Stimulated activated CD4-positive, alpha-beta T cell treated with anti-CD3 and anti-CD28 coated beads, Interleukin-15, amount 100 ng/mL, for 24 hours (primary cell): ENCODE measurements around the gene ANKS1A.
"Not testable (repeated sequence)": the region's sequence is repeated elsewhere in the genome, so short reads cannot be mapped to it uniquely, and the experiment has no call there.

Experiments
- DNase-seq: peaks from one replicate; pipeline ENCODE4 v3.0.0-alpha.2; 2020

The ANKS1A gene

GRCh38 chr6:34888874-34889555, at the start of gene ANKS1A:
Gene ANKS1A (plus strand): TSS chr6:34889255. CDS start chr6:34889403, 148 bp downstream.
- DNase-seq = peak; percentile 92

- no peak for DNase-seq
Observed at GRCh38 chr6:34839666-34840352, 49.2 kb upstream of the ANKS1A start.

- not testable (repeated sequence) for DNase-seq
Observed at GRCh38 chr6:34849066-34849465, 40.0 kb upstream of the ANKS1A start.

- DNase-seq = no peak
Observed at GRCh38 chr6:34851361-34851760, 37.7 kb upstream of the ANKS1A start.

GRCh38 chr6:34852406-34853085, 36.5 kb upstream of the ANKS1A start:
- DNase-seq = no peak

- no peak for DNase-seq
Observed at GRCh38 chr6:34855463-34855862, 33.6 kb upstream of the ANKS1A start.

- DNase-seq = no peak
Observed at GRCh38 chr6:34858681-34859080, 30.4 kb upstream of the ANKS1A start.

GRCh38 chr6:34859951-34860350, 29.1 kb upstream of the ANKS1A start:
- no peak for DNase-seq

GRCh38 chr6:34860776-34861175, 28.3 kb upstream of the ANKS1A start:
- DNase-seq = no peak

GRCh38 chr6:34864007-34864406, 25.0 kb upstream of the ANKS1A start:
- no peak for DNase-seq

- DNase-seq = no peak
Observed at GRCh38 chr6:34865107-34865506, 23.9 kb upstream of the ANKS1A start.

GRCh38 chr6:34866509-34866908, 22.5 kb upstream of the ANKS1A start:
- no peak for DNase-seq

GRCh38 chr6:34867484-34867883, 21.6 kb upstream of the ANKS1A start:
- no peak for DNase-seq

GRCh38 chr6:34871853-34872252, 17.2 kb upstream of the ANKS1A start:
- no peak for DNase-seq

- no peak for DNase-seq
Observed at GRCh38 chr6:34872332-34872731, 16.7 kb upstream of the ANKS1A start.

GRCh38 chr6:34875292-34876213, 13.5 kb upstream of the ANKS1A start:
- no peak for DNase-seq

GRCh38 chr6:34876472-34876871, 12.6 kb upstream of the ANKS1A start:
- no peak for DNase-seq

- DNase-seq = no peak
Observed at GRCh38 chr6:34877259-34877658, 11.8 kb upstream of the ANKS1A start.

GRCh38 chr6:34877869-34878485, 11.1 kb upstream of the ANKS1A start:
- DNase-seq = no peak

GRCh38 chr6:34884073-34884472, 5.0 kb upstream of the ANKS1A start:
- DNase-seq = not testable (repeated sequence)

GRCh38 chr6:34884996-34885395, 4.1 kb upstream of the ANKS1A start:
- DNase-seq = no peak

- DNase-seq = not testable (repeated sequence)
Observed at GRCh38 chr6:34885837-34886236, 3.2 kb upstream of the ANKS1A start.
